CD14-positive monocyte (primary cell): Measurements from ENCODE around the gene ASB1. TPM values are rescaled to one million over a fixed set of nuclear protein-coding genes. Genes with fewer than 3 reads are reported as not detected.

ENCODE experiments used
- DNase-seq, 3 donors: peaks; one replicate each; pipeline ENCODE4 v3.0.0-alpha.2; 2011 to 2022
- H2AFZ ChIP-seq: 2 replicates; pipeline ENCODE4 v1.6.0; 2012; ENCODE audit warnings: mild to moderate bottlenecking, low read depth, low read length, inconsistent platforms; ENCODE audit not compliant: insufficient read depth, poor library complexity, severe bottlenecking
- H3K27ac ChIP-seq, 2 donors: 1 replicate in 1 of 2; 2 replicates in 1 of 2; pipeline ENCODE4 v1.5.1; 2012 to 2013; ENCODE audit warnings: low read length in 2 of 2, control low read depth in 1 of 2, inconsistent platforms in 1 of 2, low read depth in 1 of 2, mild to moderate bottlenecking in 1 of 2
- H3K27me3 ChIP-seq, 2 donors: one replicate each; pipeline versions ENCODE4 v1.6.0 to v1.6.1; 2011 to 2013; ENCODE audit warnings: low read length in 2 of 2; ENCODE audit not compliant: control insufficient read depth in 2 of 2, insufficient read depth in 2 of 2
- H3K36me3 ChIP-seq, 2 donors: replicated peaks in 1 of 2; 1 replicate in 1 of 2; 2 replicates in 1 of 2; pipeline versions ENCODE4 v1.5.1 to v1.6.1; 2012 to 2013; ENCODE audit warnings: low read length in 2 of 2, control low read depth in 1 of 2, inconsistent platforms in 1 of 2, mild to moderate bottlenecking in 1 of 2; ENCODE audit not compliant: insufficient read depth in 2 of 2, control insufficient read depth in 1 of 2
- H3K4me1 ChIP-seq, 2 donors: 1 replicate in 1 of 2; 2 replicates in 1 of 2; pipeline versions ENCODE4 v1.5.1 to v1.6.1; 2012 to 2013; ENCODE audit warnings: low read length in 2 of 2, control low read depth in 1 of 2, inconsistent platforms in 1 of 2, mild to moderate bottlenecking in 1 of 2, moderate library complexity in 1 of 2; ENCODE audit not compliant: insufficient read depth in 2 of 2, control insufficient read depth in 1 of 2
- H3K4me2 ChIP-seq: replicated peaks from 2 replicates; pipeline ENCODE3; 2012; ENCODE audit warnings: low read length, moderate library complexity, mild to moderate bottlenecking; ENCODE audit not compliant: poor library complexity, severe bottlenecking; ENCODE audit errors: extremely low read depth
- H3K4me3 ChIP-seq, 3 experiments: fragments of 200-600 bp in 1 of 3; sonication (generic) in 1 of 3; replicated peaks in 1 of 3; 1 replicate in 2 of 3; 2 replicates in 1 of 3; pipeline ENCODE4 v1.5.1; 2011 to 2013; ENCODE audit warnings: low read length in 3 of 3, mild to moderate bottlenecking in 3 of 3, control low read depth in 2 of 3, low read depth in 2 of 3, inconsistent platforms in 1 of 3, moderate library complexity in 1 of 3
- H3K79me2 ChIP-seq: 2 replicates; pipeline ENCODE4 v1.6.0; 2012; ENCODE audit warnings: mild to moderate bottlenecking, control low read depth, inconsistent platforms, low read length, moderate library complexity; ENCODE audit not compliant: insufficient read depth
- H3K9ac ChIP-seq: 2 replicates; pipeline ENCODE4 v1.6.0; 2017; ENCODE audit warnings: low read length, mild to moderate bottlenecking; ENCODE audit not compliant: insufficient read depth, poor library complexity, severe bottlenecking
- H3K9me3 ChIP-seq, 2 donors: replicated peaks in 1 of 2; 1 replicate in 1 of 2; 2 replicates in 1 of 2; pipeline versions ENCODE4 v1.5.1 to v1.6.1; 2012 to 2013; ENCODE audit warnings: low read length in 2 of 2, control low read depth in 1 of 2; ENCODE audit not compliant: control insufficient read depth in 1 of 2, insufficient read depth in 1 of 2
- H4K20me1 ChIP-seq: 2 replicates; pipeline ENCODE4 v1.6.0; 2012; ENCODE audit warnings: mild to moderate bottlenecking, low read length, control low read depth, moderate library complexity; ENCODE audit not compliant: insufficient read depth
- H3K27ac Mint-ChIP-seq, 7 donors: one replicate each; pipeline ENCODE4 v1.8.0; 2020; ENCODE audit warnings: mild to moderate bottlenecking in 7 of 7, mixed read lengths in 7 of 7, moderate library complexity in 6 of 7, inconsistent platforms in 2 of 7
- H3K27me3 Mint-ChIP-seq, 3 donors: one replicate each; pipeline ENCODE4 v1.8.0; 2021 to 2022; ENCODE audit warnings: low read depth in 3 of 3, mild to moderate bottlenecking in 3 of 3, mixed read lengths in 3 of 3, moderate library complexity in 3 of 3, inconsistent platforms in 1 of 3
- H3K36me3 Mint-ChIP-seq, 2 donors: one replicate each; pipeline ENCODE4 v1.8.0; 2020; ENCODE audit warnings: mixed read lengths in 2 of 2, inconsistent platforms in 1 of 2, mild to moderate bottlenecking in 1 of 2
- H3K4me1 Mint-ChIP-seq: one replicate; pipeline ENCODE4 v1.8.0; 2020; ENCODE audit warnings: mild to moderate bottlenecking, mixed read lengths
- H3K4me3 Mint-ChIP-seq, 2 donors: one replicate each; pipeline ENCODE4 v1.8.0; 2020; ENCODE audit warnings: mild to moderate bottlenecking in 2 of 2, mixed read lengths in 2 of 2, moderate library complexity in 1 of 2
- H3K9me3 Mint-ChIP-seq, 7 donors: one replicate each; pipeline ENCODE4 v1.8.0; 2020 to 2022; ENCODE audit warnings: mixed read lengths in 7 of 7, mild to moderate bottlenecking in 6 of 7, moderate library complexity in 6 of 7, inconsistent platforms in 2 of 7
- WGBS: methylation state at CpG from one replicate; pipeline ENCODE4 v1.1.5; 2013; ENCODE audit warnings: missing lambda C conversion rate; ENCODE audit not compliant: insufficient coverage; 5-methylcytosine and 5-hydroxymethylcytosine counted together
- intact Hi-C, 2 donors: fragments of 100-400 bp; cut with micrococcal nuclease; formaldehyde crosslinking; loops; one replicate each; pipeline versions ENCODE4 v1.15.0 to v1.15.1; 2023
- polyA plus RNA-seq, 3 donors: library from polyadenylated mRNA; depleted of rRNA in 1 of 3; unstranded in 2 of 3; stranded (reverse) in 1 of 3; fragments of 300-500 nt in 2 of 3; fragments of >200 nt in 1 of 3; fragmentation: Illumina TruSeq in 2 of 3; gene quantifications; 1 replicate in 2 of 3; 2 replicates in 1 of 3; pipeline ENCODE4 v1.2.3, GENCODE V29; 2012 to 2021
- TF ChIP-seq, protein P1 (sequence below): fragments of 200-600 bp; IDR thresholded peaks from one replicate; pipeline ENCODE4 v1.8.0; 2022; ENCODE audit warnings: antibody characterized with exemption, mild to moderate bottlenecking

Gene ASB1
- polyA plus RNA-seq, 3 donors: 15.1 to 22.0 (median 16.0) TPM

- Histone ChIP-seq H3K27ac (no peak overlapping the region), H3K79me2 (no peaks in the 10 kb centered on the region), H3K4me2 (no peak overlapping the region), H3K36me3 (no peaks in the 10 kb centered on the region), H3K4me3 (no peak overlapping the region), H3K9ac (no peak overlapping the region), H4K20me1 (no peaks in the 10 kb centered on the region), H3K4me1 (no peaks in the 10 kb centered on the region), H2AFZ (no peak overlapping the region), H3K27me3 (no peaks in the 10 kb centered on the region), H3K9me3 (no peaks in the 10 kb centered on the region)
- H3K4me3 Mint-ChIP-seq: no peak overlapping the region
- peaks cover 1 to 5% (median 3%) of the 10 kb centered on the region in 3 donors for H3K27me3 Mint-ChIP-seq
- H3K9me3 Mint-ChIP-seq: peaks cover 0 to 2% (median 0%) of the 10 kb centered on the region in 7 donors
- H3K36me3 Mint-ChIP-seq: no peaks in the 10 kb centered on the region
- intact Hi-C loops: no loop called here
- no peaks in the 10 kb centered on the region for H3K4me1 Mint-ChIP-seq
- no peak for DNase-seq
- H3K27ac Mint-ChIP-seq: no peak overlapping the region
- TF ChIP-seq, protein P1, sequence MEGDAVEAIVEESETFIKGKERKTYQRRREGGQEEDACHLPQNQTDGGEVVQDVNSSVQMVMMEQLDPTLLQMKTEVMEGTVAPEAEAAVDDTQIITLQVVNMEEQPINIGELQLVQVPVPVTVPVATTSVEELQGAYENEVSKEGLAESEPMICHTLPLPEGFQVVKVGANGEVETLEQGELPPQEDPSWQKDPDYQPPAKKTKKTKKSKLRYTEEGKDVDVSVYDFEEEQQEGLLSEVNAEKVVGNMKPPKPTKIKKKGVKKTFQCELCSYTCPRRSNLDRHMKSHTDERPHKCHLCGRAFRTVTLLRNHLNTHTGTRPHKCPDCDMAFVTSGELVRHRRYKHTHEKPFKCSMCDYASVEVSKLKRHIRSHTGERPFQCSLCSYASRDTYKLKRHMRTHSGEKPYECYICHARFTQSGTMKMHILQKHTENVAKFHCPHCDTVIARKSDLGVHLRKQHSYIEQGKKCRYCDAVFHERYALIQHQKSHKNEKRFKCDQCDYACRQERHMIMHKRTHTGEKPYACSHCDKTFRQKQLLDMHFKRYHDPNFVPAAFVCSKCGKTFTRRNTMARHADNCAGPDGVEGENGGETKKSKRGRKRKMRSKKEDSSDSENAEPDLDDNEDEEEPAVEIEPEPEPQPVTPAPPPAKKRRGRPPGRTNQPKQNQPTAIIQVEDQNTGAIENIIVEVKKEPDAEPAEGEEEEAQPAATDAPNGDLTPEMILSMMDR: no peak
Measured at GRCh38 chr2:238489896-238490295, 63.2 kb downstream of the ASB1 start.

GRCh38 chr2:238492840-238493239, 66.1 kb downstream of the ASB1 start:
- Histone ChIP-seq H3K4me3 (no peak overlapping the region), H3K4me1 (no peaks in the 10 kb centered on the region), H3K9me3 (no peaks in the 10 kb centered on the region), H3K79me2 (no peaks in the 10 kb centered on the region), H4K20me1 (no peaks in the 10 kb centered on the region), H3K27me3 (no peaks in the 10 kb centered on the region), H2AFZ (no peak overlapping the region), H3K4me2 (no peak overlapping the region), H3K36me3 (no peaks in the 10 kb centered on the region), H3K27ac (no peak overlapping the region), H3K9ac (no peak overlapping the region)
- no peak for DNase-seq
- Mint-ChIP-seq H3K4me3 (no peak overlapping the region), H3K27ac (no peak overlapping the region), H3K36me3 (no peaks in the 10 kb centered on the region), H3K4me1 (no peaks in the 10 kb centered on the region), H3K9me3 (peaks cover 0 to 2% (median 0%) of the 10 kb centered on the region in 7 donors), H3K27me3 (peaks cover 3 to 9% (median 6%) of the 10 kb centered on the region in 3 donors)
- intact Hi-C loops: no loop called here
- 78% methylated on average over 4 of the region's 5 CpGs for WGBS
- TF ChIP-seq, protein P1: no peak
